Fibroblast of skin of scalp (primary cell): ENCODE data around the gene NPB.
A peak's percentile ranks its signal among the peaks of the same experiment; 100 is the strongest.

ENCODE experiments used
- DNase-seq: peaks from one replicate; pipeline ENCODE4 v3.0.0-alpha.2; 2013

The NPB gene

GRCh38 chr17:81869221-81870130 lies 32.6 kb upstream of the NPB start:
- peak; percentile 60 for DNase-seq

GRCh38 chr17:81870131-81870980 lies 31.7 kb upstream of the NPB start:
- DNase-seq = peak; percentile 36

- DNase-seq = no peak
Observed at GRCh38 chr17:81870981-81871386, 31.1 kb upstream of the NPB start, which contains the start of gene ARHGDIA. ARHGDIA (minus strand) TSS chr17:81871337; CDS start chr17:81869930, 1,407 bp downstream.

- peak; percentile 92 for DNase-seq
Observed at GRCh38 chr17:81871387-81872230, 30.4 kb upstream of the NPB start.

GRCh38 chr17:81877569-81877968 lies 24.5 kb upstream of the NPB start:
- no peak for DNase-seq

GRCh38 chr17:81878294-81878693 lies 23.7 kb upstream of the NPB start:
- no peak for DNase-seq

- DNase-seq = no peak
Observed at GRCh38 chr17:81879121-81879520, 22.9 kb upstream of the NPB start.

- peak; percentile 37 for DNase-seq
Observed at GRCh38 chr17:81884520-81884919, 17.5 kb upstream of the NPB start.

- DNase-seq = no peak
Observed at GRCh38 chr17:81884968-81885367, 17.1 kb upstream of the NPB start.

- DNase-seq = no peak
Observed at GRCh38 chr17:81885454-81885853, 16.6 kb upstream of the NPB start.

GRCh38 chr17:81885869-81886548 lies 16.0 kb upstream of the NPB start:
- DNase-seq = no peak

- DNase-seq = no peak
Observed at GRCh38 chr17:81888105-81888987, 13.7 kb upstream of the NPB start.

GRCh38 chr17:81888988-81889595 lies 12.9 kb upstream of the NPB start:
- DNase-seq = no peak

GRCh38 chr17:81889602-81890001 lies 12.4 kb upstream of the NPB start:
- DNase-seq = no peak

- DNase-seq = no peak
Observed at GRCh38 chr17:81890447-81891302, 11.4 kb upstream of the NPB start.

GRCh38 chr17:81891303-81891552 lies 10.8 kb upstream of the NPB start:
- DNase-seq = no peak

GRCh38 chr17:81895400-81895799 lies 6.6 kb upstream of the NPB start:
- no peak for DNase-seq

- DNase-seq = peak; percentile 95
Observed at GRCh38 chr17:81898029-81898866, 3.8 kb upstream of the NPB start.

- DNase-seq = no peak
Observed at GRCh38 chr17:81898885-81899284, 3.2 kb upstream of the NPB start.
